PC-3 (cell line): ENCODE measurements around the gene FAM83D. TPM values are rescaled to one million over a fixed set of nuclear protein-coding genes. Genes with fewer than 3 reads are reported as not detected.

Experiments used
- ATAC-seq: fragments of 200-7000 bp; cut with Tn5 transposase; 2 replicates; pipeline ENCODE4 v1.9.1; 2020; ENCODE audit warnings: mild to moderate bottlenecking, moderate library complexity
- BruUV-seq: library from RNA; stranded (reverse); fragments of 400-500 nt; replicated peaks from 2 replicates; lab custom pipeline; 2021; lab: Mats Ljungman, UMichigan
- CTCF ChIA-PET: fragments of 300-600 bp; sonication (Branson Sonifier 250); formaldehyde crosslinking; loops from one replicate; lab custom pipeline; 2022; ENCODE audit warnings: antibody characterized with exemption; lab: Charles Lee
- POLR2A ChIA-PET: fragments of 300-600 bp; sonication (Branson Sonifier 250); formaldehyde crosslinking; loops from one replicate; lab custom pipeline; 2022; ENCODE audit warnings: antibody characterized with exemption; ENCODE audit not compliant: unreplicated experiment; lab: Charles Lee
- DNase-seq: peaks from one replicate; pipeline ENCODE4 v3.0.0-alpha.2; 2015
- H2AFZ ChIP-seq: fragments of 300-600 bp; sonication (generic); 2 replicates; pipeline ENCODE4 v1.6.0; 2016; ENCODE audit warnings: antibody characterized with exemption, low read length
- H3F3A ChIP-seq: fragments of 300-600 bp; sonication (generic); one replicate; pipeline ENCODE4 v1.6.0; 2017; ENCODE audit warnings: antibody characterized with exemption, low read length, control low read depth, mild to moderate bottlenecking; ENCODE audit not compliant: unreplicated experiment
- H3K27ac ChIP-seq: fragments of 300-600 bp; sonication (generic); 2 replicates; pipeline ENCODE4 v1.5.1; 2016; ENCODE audit warnings: mild to moderate bottlenecking, low read length
- H3K27me3 ChIP-seq: fragments of 300-600 bp; sonication (generic); 2 replicates; pipeline ENCODE4 v1.6.1; 2016; ENCODE audit warnings: low read length, mixed read lengths
- H3K36me3 ChIP-seq: fragments of 300-600 bp; sonication (generic); 2 replicates; pipeline ENCODE4 v1.6.1; 2016; ENCODE audit warnings: low read depth, mixed run types, low read length, mixed read lengths
- H3K4me1 ChIP-seq: fragments of 300-600 bp; sonication (generic); 2 replicates; pipeline ENCODE4 v1.5.1; 2016; ENCODE audit warnings: low read length; ENCODE audit not compliant: insufficient read depth
- H3K4me2 ChIP-seq: fragments of 300-600 bp; sonication (generic); 2 replicates; pipeline ENCODE4 v1.6.0; 2016; ENCODE audit warnings: low read length
- H3K4me3 ChIP-seq: fragments of 300-600 bp; sonication (generic); 2 replicates; pipeline ENCODE4 v1.5.1; 2016; ENCODE audit warnings: mild to moderate bottlenecking, low read length, mixed read lengths
- H3K79me2 ChIP-seq: fragments of 300-600 bp; sonication (generic); 2 replicates; pipeline ENCODE4 v1.6.1; 2017; ENCODE audit warnings: low read length, mixed read lengths
- H3K9ac ChIP-seq: fragments of 300-600 bp; sonication (generic); 2 replicates; pipeline ENCODE4 v1.6.0; 2016; ENCODE audit warnings: mild to moderate bottlenecking, low read length
- H3K9me2 ChIP-seq: fragments of 300-600 bp; sonication (generic); replicated peaks from 2 replicates; pipeline ENCODE4 v1.6.1; 2016; ENCODE audit warnings: mixed run types, low read length, mixed read lengths
- H3K9me3 ChIP-seq: fragments of 300-600 bp; sonication (generic); 2 replicates; pipeline ENCODE4 v1.6.1; 2016; ENCODE audit warnings: low read length, mixed read lengths
- H4K20me1 ChIP-seq: fragments of 300-600 bp; sonication (generic); 2 replicates; pipeline ENCODE4 v1.6.1; 2016; ENCODE audit warnings: low read length, mixed read lengths
- CTCF ChIP-seq: fragments of 300-600 bp; sonication (generic); conservative IDR thresholded peaks from 2 replicates; pipeline ENCODE4 v1.5.1; 2017; ENCODE audit warnings: antibody characterized with exemption, low read depth, mild to moderate bottlenecking, low read length
- EZH2 ChIP-seq: fragments of 300-600 bp; sonication (generic); IDR thresholded peaks from one replicate; pipeline ENCODE4 v1.6.1; 2017; ENCODE audit warnings: antibody characterized with exemption, mild to moderate bottlenecking, low read length; ENCODE audit not compliant: unreplicated experiment
- EZH2phosphoT487 ChIP-seq: fragments of 300-600 bp; sonication (generic); IDR thresholded peaks from 2 replicates; pipeline ENCODE4 v1.6.1; 2018; ENCODE audit warnings: mild to moderate bottlenecking, antibody characterized with exemption, low read length, borderline replicate concordance
- intact Hi-C: fragments of 100-400 bp; cut with micrococcal nuclease; formaldehyde crosslinking; loops from 2 replicates; pipeline ENCODE4 v1.9.0; 2023
- total RNA-seq: library from RNA; depleted of rRNA; stranded (reverse); fragments of >200 nt; gene quantifications from 2 replicates; pipeline ENCODE4 v1.2.3, GENCODE V29; 2014

The FAM83D gene
- total RNA-seq, 1 experiment from 2014 or later, result 69.6 TPM

- Histone ChIP-seq H2AFZ (no peak overlapping the region), H3K36me3 (no peaks in the 10 kb centered on the region), H3K79me2 (no peaks in the 10 kb centered on the region), H4K20me1 (no peaks in the 10 kb centered on the region), H3K27me3 (peaks cover 28% of the 10 kb centered on the region), H3K9ac (no peak overlapping the region), H3K4me1 (peaks cover 11% of the 10 kb centered on the region), H3K9me2 (no peaks in the 10 kb centered on the region), H3K4me2 (no peak overlapping the region), H3K4me3 (no peak overlapping the region), H3F3A (no peaks in the 10 kb centered on the region), H3K27ac (no peak overlapping the region), H3K9me3 (no peaks in the 10 kb centered on the region)
- no peak for DNase-seq
- ChIA-PET CTCF (no interaction called here), POLR2A (no interaction called here)
- TF ChIP-seq EZH2phosphoT487 (no peak), EZH2 (no peak), CTCF (no peak)
- no peak for ATAC-seq
- intact Hi-C loops, result no loop called here
- no TSS peak for BruUV-seq
Observed at GRCh38 chr20:38919683-38920082, 6.5 kb upstream of the FAM83D start.

DNA sequence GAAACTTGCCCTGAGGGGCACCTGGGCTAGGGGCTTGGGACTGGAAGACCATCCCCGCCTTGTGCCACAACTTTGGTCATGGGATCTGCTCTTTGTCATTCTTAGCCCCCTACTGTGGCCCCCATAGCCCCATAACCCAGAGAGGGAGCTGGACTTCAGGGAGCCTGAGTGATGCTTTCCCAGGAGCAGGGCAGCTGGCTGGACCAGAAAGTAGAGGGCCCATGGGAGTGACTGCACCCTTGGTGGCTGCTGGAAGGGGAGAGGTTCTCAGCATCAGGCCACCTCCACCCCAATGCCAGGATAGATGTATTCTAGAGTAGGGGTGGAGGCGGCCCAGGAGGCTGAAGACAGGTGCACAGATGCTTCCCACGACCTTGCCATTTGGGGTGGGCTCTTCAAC lies 5.8 kb upstream of the FAM83D start:
- BruUV-seq, result no TSS peak
- Histone ChIP-seq H3K9me3 (no peaks in the 10 kb centered on the region), H3K79me2 (no peaks in the 10 kb centered on the region), H3F3A (no peaks in the 10 kb centered on the region), H3K4me3 (no peak overlapping the region), H3K27me3 (peaks cover 28% of the 10 kb centered on the region), H3K9ac (no peak overlapping the region), H3K36me3 (no peaks in the 10 kb centered on the region), H3K4me2 (no peak overlapping the region), H4K20me1 (no peaks in the 10 kb centered on the region), H3K9me2 (no peaks in the 10 kb centered on the region), H2AFZ (no peak overlapping the region), H3K4me1 (peaks cover 11% of the 10 kb centered on the region), H3K27ac (no peak overlapping the region)
- TF ChIP-seq EZH2phosphoT487 (no peak), CTCF (no peak)
- ChIA-PET CTCF (no interaction called here), POLR2A (no interaction called here)
- no peak for DNase-seq
- no peak for ATAC-seq
- intact Hi-C loops, result no loop called here

- H3K4me1 ChIP-seq, result peaks cover 11% of the 10 kb centered on the region
- H3K79me2 ChIP-seq, result no peaks in the 10 kb centered on the region
- no peaks in the 10 kb centered on the region for H3F3A ChIP-seq
- CTCF ChIA-PET, result no interaction called here
- peaks cover 28% of the 10 kb centered on the region for H3K27me3 ChIP-seq
- no peaks in the 10 kb centered on the region for H3K36me3 ChIP-seq
- TF ChIP-seq EZH2phosphoT487, result no peak
- no peak for TF ChIP-seq EZH2
- TF ChIP-seq CTCF, result no peak
- no TSS peak for BruUV-seq
- H3K27ac ChIP-seq, result no peak overlapping the region
- no peaks in the 10 kb centered on the region for H4K20me1 ChIP-seq
- H3K9me2 ChIP-seq, result no peaks in the 10 kb centered on the region
- intact Hi-C loops, result no loop called here
- POLR2A ChIA-PET, result no interaction called here
- no peaks in the 10 kb centered on the region for H3K9me3 ChIP-seq
- DNase-seq (no peak), ATAC-seq (no peak)
- no peak overlapping the region for H3K4me3 ChIP-seq
- no peak overlapping the region for H2AFZ ChIP-seq
- H3K9ac ChIP-seq, result no peak overlapping the region
- H3K4me2 ChIP-seq, result no peak overlapping the region
Observed at GRCh38 chr20:38920851-38921250, 5.4 kb upstream of the FAM83D start.
